Thyroid gland (tissue), 4 donors: ENCODE results near the gene ITGA11.

Source experiments
- CTCF ChIP-seq, 6 experiments: fragments of 200-600 bp in 3 of 6; fragments of 450-650 bp in 3 of 6; sonication (generic) in 3 of 6; IDR thresholded peaks; one replicate each; pipeline ENCODE4 v1.5.1; 2016 to 2019; ENCODE audit warnings: antibody characterized with exemption in 6 of 6, mild to moderate bottlenecking in 2 of 6, inconsistent platforms in 1 of 6, moderate library complexity in 1 of 6
- POLR2A ChIP-seq, 2 donors: fragments of 450-650 bp; IDR thresholded peaks; one replicate each; pipeline ENCODE4 v1.6.1; 2017; ENCODE audit warnings: antibody characterized with exemption in 2 of 2, mild to moderate bottlenecking in 2 of 2, moderate library complexity in 1 of 2

- TF ChIP-seq CTCF (IDR thresholded peaks at IDR 0.05) (no peak), POLR2A (IDR thresholded peaks at IDR 0.05) (no peak)
Observed at GRCh38 chr15:68429691-68430470, 2.1 kb downstream of the ITGA11 start.
